ENCODE data around the gene LRP1B.

- TF ChIP-seq EZH2 (IDR thresholded peaks at IDR 0.05; ENCODE audit: low read length, missing control alignments) (no peak), CTCF (conservative IDR thresholded peaks at IDR 0.05 in 1 of 2, IDR thresholded peaks at IDR 0.05 in 1 of 2; ENCODE audit: low read depth in 1 of 2, low read length in 2 of 2) (no peak)
Observed at GRCh38 chr2:141869572-141869971, 261.2 kb downstream of the LRP1B start.

All from fibroblast of lung (primary cell).